Pancreas (tissue), 10 donors: ENCODE data around the gene SH3BP4. TPM values are rescaled to one million over a fixed set of nuclear protein-coding genes. Genes with fewer than 3 reads are reported as not detected.

Experiments used
- ATAC-seq, 4 donors: fragments of 200-7000 bp; cut with Tn5 transposase; one replicate each; pipeline versions ENCODE4 v1.8.0 to v1.9.1; 2020; ENCODE audit warnings: mild to moderate bottlenecking in 4 of 4, moderate library complexity in 4 of 4
- DNase-seq, 6 donors: peaks; one replicate each; pipeline ENCODE4 v3.0.0-alpha.2; 2020
- FAIRE-seq: peaks from 2 replicates; lab custom pipeline; 2012; peaks lifted over from hg19 to GRCh38; lab: Jason Lieb, UNC
- H3K27ac ChIP-seq, 4 donors: fragments of 200-600 bp; sonication (generic); 1 replicate in 3 of 4; 2 replicates in 1 of 4; pipeline versions ENCODE4 v1.5.0 to v1.8.0; 2020
- H3K27me3 ChIP-seq, 4 donors: fragments of 200-600 bp; one replicate each; pipeline ENCODE4 v1.8.0; 2021
- H3K36me3 ChIP-seq, 3 donors: fragments of 200-600 bp; sonication (generic) in 1 of 3; one replicate each; pipeline versions ENCODE4 v1.5.0 to v1.8.0; 2020 to 2021
- H3K4me1 ChIP-seq, 3 donors: fragments of 200-600 bp; one replicate each; pipeline ENCODE4 v1.8.0; 2021
- H3K4me3 ChIP-seq, 4 donors: fragments of 200-600 bp; sonication (generic) in 2 of 4; one replicate each; pipeline versions ENCODE4 v1.5.0 to v1.8.0; 2020 to 2021
- H3K9me3 ChIP-seq, 4 donors: fragments of 200-600 bp; one replicate each; pipeline ENCODE4 v1.8.0; 2021
- CTCF ChIP-seq, 4 donors: fragments of 200-600 bp; sonication (generic) in 3 of 4; IDR thresholded peaks; one replicate each; pipeline versions ENCODE4 v1.5.0 to v1.8.0; 2021; ENCODE audit warnings: antibody characterized with exemption in 4 of 4
- WGBS, 2 donors: extraction: QIAGEN DNeasy Blood & Tissue Kit; methylation state at CpG; one replicate each; pipeline ENCODE4 v1.1.7; 2013; 5-methylcytosine and 5-hydroxymethylcytosine counted together
- intact Hi-C, 3 donors: fragments of 100-400 bp; cut with DNase I; formaldehyde crosslinking; loops; one replicate each; pipeline versions ENCODE4 v1.11.1 to v1.14.2; 2022
- polyA plus RNA-seq, 2 donors: library from polyadenylated mRNA; stranded (reverse); fragments of 200-250 nt; gene quantifications; one replicate each; pipeline ENCODE4 v1.2.3, GENCODE V29; 2013
- total RNA-seq, 6 donors: library from RNA; stranded (reverse); fragmentation: NEBNext Ultra II Directional in 4 of 6; extraction: Animal tissue kit (Norgen Biotek cat#: 25700) in 4 of 6; gene quantifications; one replicate each; pipeline versions ENCODE4 v1.2.1 to v1.2.4, GENCODE V29; 2021 to 2023
- donor health status: healthy with polysubstance abuse.
- donor health status: DM: no; HTN: no; CAD: no; lungs with moderate emphysema.
- donor health status: DM: no; HTN: no; CAD: no.
- donor health status: control.
- donor health status: control.
- donor health status: Bipolar disorder and iron deficiency.
- donor health status: DM: yes; HTN: yes; CAD: no.
- donor health status: DM: no; HTN: no; CAD: no.
- donor health status: DM: no; HTN: no; CAD: no.
- donor health status: DM: yes; HTN: yes; CAD: no.

SH3BP4 gene
- total and polyA plus RNA-seq, 8 donors: 20.5 to 99.7 (median 62.8) TPM

- no peak for DNase-seq
- FAIRE-seq: no peak
- H3K27ac ChIP-seq: no peak overlapping the region
- ATAC-seq: no peak
- H3K4me3 ChIP-seq: no peak overlapping the region
- no peaks in the 10 kb centered on the region for H3K4me1 ChIP-seq
- no peak for TF ChIP-seq CTCF (IDR thresholded peaks at IDR 0.05)
- intact Hi-C loops: no loop called here
- WGBS, 2 donors: 91 to 98% methylated on average over 7 of the region's 7 CpGs
- no peaks in the 10 kb centered on the region for H3K36me3 ChIP-seq
- H3K27me3 ChIP-seq: no peaks in the 10 kb centered on the region
- H3K9me3 ChIP-seq: no peaks in the 10 kb centered on the region
Observed at GRCh38 chr2:234940527-234940926, 11.3 kb upstream of the SH3BP4 start.

- Histone ChIP-seq H3K4me1 (no peaks in the 10 kb centered on the region), H3K4me3 (no peak overlapping the region), H3K9me3 (no peaks in the 10 kb centered on the region), H3K36me3 (no peaks in the 10 kb centered on the region), H3K27me3 (no peaks in the 10 kb centered on the region), H3K27ac (no peak overlapping the region)
- TF ChIP-seq CTCF (IDR thresholded peaks at IDR 0.05): no peak
- no peak for ATAC-seq
- DNase-seq: no peak
- FAIRE-seq: no peak
- WGBS, 2 donors: 88 to 89% methylated on average over 14 of the region's 14 CpGs
- intact Hi-C loops: no loop called here
Observed at GRCh38 chr2:234945339-234945873, 6.4 kb upstream of the SH3BP4 start.

- Histone ChIP-seq H3K27me3 (no peaks in the 10 kb centered on the region), H3K27ac (no peak overlapping the region), H3K4me3 (no peak overlapping the region), H3K4me1 (no peaks in the 10 kb centered on the region), H3K9me3 (no peaks in the 10 kb centered on the region), H3K36me3 (no peaks in the 10 kb centered on the region)
- intact Hi-C loops: no loop called here
- TF ChIP-seq CTCF (IDR thresholded peaks at IDR 0.05): no peak
- ATAC-seq: no peak
- DNase-seq: no peak
- FAIRE-seq: no peak
- 87 to 91% methylated on average over 3 of the region's 3 CpGs for WGBS, 2 donors
Observed at GRCh38 chr2:234947556-234947955, 4.3 kb upstream of the SH3BP4 start.

- no peak for DNase-seq
- Histone ChIP-seq H3K27me3 (no peaks in the 10 kb centered on the region), H3K9me3 (no peaks in the 10 kb centered on the region), H3K36me3 (no peaks in the 10 kb centered on the region), H3K4me3 (no peak overlapping the region), H3K4me1 (peaks cover 0 to 3% (median 2%) of the 10 kb centered on the region in 3 donors), H3K27ac (no peak overlapping the region)
- intact Hi-C loops: loop anchor here in 1 of 3 donors (5.0 to 10.0 kb wide), 2 partner anchors 42 to 95 kb away; no protein-coding TSS in a partner anchor
- no peak for TF ChIP-seq CTCF (IDR thresholded peaks at IDR 0.05)
- no peak for FAIRE-seq
- no peak for ATAC-seq
- 88 to 90% methylated on average over 6 of the region's 6 CpGs for WGBS, 2 donors
Observed at GRCh38 chr2:234949762-234950434, 1.9 kb upstream of the SH3BP4 start.

- no peak overlapping the region for H3K4me3 ChIP-seq
- H3K36me3 ChIP-seq: no peaks in the 10 kb centered on the region
- no peak for FAIRE-seq
- no peaks in the 10 kb centered on the region for H3K27me3 ChIP-seq
- no peaks in the 10 kb centered on the region for H3K9me3 ChIP-seq
- WGBS, 2 donors: 93 to 94% methylated on average over 7 of the region's 7 CpGs
- H3K27ac ChIP-seq: no peak overlapping the region
- intact Hi-C loops: loop anchor here in 1 of 3 donors (5.0 to 10.0 kb wide), 2 partner anchors 42 to 94 kb away; no protein-coding TSS in a partner anchor
- DNase-seq: no peak
- no peak for TF ChIP-seq CTCF (IDR thresholded peaks at IDR 0.05)
- no peak for ATAC-seq
- peaks cover 0 to 8% (median 7%) of the 10 kb centered on the region in 3 donors for H3K4me1 ChIP-seq
Observed at GRCh38 chr2:234950435-234950729, 1.4 kb upstream of the SH3BP4 start.
